GM18519 (cell line): ENCODE data around the gene ENPP3.
"Not testable (repeated sequence)": the region's sequence is repeated elsewhere in the genome, so short reads cannot be mapped to it uniquely, and the experiment has no call there.

Experiments
- ATAC-seq: cut with Tn5 transposase; IDR thresholded peaks from one replicate; pipeline ENCODE4 v1.9.1; 2021; ENCODE audit warnings: mild to moderate bottlenecking, moderate library complexity; ENCODE audit not compliant: unreplicated experiment, low FRiP score

The ENPP3 gene

DNA sequence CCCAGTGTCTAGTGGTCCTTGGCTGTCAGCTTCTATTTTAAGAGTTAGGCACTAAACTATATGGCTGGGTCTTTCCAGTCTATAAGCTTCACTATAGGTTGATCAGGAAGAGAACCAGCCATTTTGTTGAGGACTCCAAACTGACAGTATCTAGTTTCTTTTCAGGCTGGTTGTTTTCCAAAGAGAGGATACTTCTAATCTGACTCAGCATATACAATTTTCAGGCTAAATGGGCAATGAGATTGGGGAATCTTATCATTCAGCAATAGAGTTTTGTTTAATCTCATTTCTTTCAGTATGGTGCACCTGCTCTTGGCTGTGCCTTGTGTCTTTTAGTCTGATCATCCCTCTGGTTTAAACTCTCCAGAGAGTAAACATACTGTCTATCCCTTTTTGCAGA lies 94.1 kb downstream of the ENPP3 start:
- no peak for ATAC-seq

- ATAC-seq, result no peak
These were observed 96.4 kb downstream of the ENPP3 start for GRCh38 chr6:131733376-131734016.

- no peak for ATAC-seq
These were observed 99.0 kb downstream of the ENPP3 start for GRCh38 chr6:131736003-131736596.

GRCh38 chr6:131736811-131737210 lies 99.7 kb downstream of the ENPP3 start:
- ATAC-seq, result no peak

DNA sequence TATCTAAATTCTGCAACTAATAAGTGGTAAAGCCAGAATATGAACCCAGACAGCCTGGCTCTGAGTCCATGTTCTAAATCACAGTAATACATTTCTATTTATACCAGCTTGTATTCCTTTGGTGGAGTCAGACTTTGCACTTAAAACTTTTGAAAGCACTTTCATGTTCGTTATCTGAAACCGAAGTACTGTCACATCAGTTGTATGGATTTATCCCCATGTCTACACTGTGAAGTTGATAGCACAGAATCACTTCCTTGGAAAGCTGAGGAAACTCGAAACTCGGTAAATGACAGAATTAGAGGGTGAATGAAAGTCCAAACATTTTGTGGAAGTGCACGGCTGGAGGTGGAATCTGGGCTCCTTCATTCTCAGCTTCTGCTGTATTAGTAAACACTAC lies 102.0 kb downstream of the ENPP3 start:
- ATAC-seq, result no peak

DNA sequence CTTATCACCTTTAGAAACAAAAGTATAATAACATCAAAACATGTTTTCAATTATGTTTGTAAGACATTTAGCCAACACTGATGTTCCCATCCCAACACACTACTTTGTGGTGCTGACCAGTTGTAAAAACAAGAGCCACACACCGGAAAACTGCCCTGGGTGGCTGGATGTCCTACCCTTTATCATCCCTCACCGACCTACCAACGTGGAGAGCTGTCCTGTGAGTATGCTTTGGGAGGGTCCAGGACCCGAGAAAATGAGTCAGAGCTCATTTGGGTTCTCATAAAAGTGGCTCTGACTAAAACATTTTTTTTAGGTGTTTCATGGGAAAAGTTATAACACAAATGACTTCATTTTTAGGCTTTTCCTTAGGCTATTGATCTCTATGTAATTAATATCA lies 103.1 kb downstream of the ENPP3 start:
- no peak for ATAC-seq

DNA sequence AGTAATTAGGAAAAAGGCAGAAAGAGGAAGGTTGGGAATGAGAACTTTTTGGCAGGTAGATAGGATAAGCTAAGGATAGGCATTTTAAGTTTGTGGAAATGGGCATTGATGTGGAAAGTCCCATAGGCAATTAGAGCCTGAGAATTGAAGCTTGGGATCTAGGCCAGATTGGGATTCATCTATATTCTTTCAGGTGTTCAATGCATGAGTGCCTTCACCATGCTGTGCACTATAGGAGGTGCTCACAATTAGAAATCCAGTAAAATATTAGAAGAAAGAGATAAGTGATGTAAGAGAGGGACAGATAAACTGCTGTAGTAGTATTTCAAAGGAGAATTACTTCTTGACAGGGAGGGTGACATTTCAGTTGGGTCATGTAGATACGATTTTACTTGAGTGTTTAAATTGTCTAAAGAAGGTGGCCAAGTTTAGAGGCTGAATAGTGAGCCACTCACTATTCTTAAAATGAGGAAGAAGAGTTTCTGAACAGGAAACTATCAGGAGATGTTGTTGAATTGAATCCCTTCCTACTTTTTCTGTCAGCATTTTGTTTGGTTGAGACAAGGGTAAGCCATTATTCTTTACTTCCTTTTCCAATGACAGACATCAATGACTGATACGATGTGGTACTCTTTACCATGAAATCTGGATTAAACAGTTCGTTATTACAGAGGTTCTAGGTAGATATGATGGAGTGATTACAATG lies 104.7 kb downstream of the ENPP3 start:
- no peak for ATAC-seq

GRCh38 chr6:131744432-131745287 lies 107.6 kb downstream of the ENPP3 start:
- ATAC-seq, result no peak

DNA sequence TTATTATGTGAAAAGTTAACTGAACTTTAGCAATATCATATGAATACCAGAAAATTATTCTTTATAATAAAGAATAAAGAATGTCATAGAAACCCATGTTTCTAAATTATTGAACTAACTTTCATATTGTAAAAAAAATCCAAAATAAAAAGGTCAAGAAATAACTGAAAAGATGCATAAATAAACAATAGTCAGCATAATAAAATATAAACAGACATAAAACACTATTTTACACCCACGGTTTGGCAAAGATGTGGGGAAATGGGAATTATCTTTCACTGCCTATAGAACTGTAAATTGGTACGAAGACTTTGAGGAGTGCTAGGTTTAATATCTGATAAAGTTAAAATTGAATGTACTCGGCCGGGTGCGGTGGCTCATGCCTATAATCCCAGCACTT lies 108.4 kb downstream of the ENPP3 start:
- ATAC-seq, result no peak

- ATAC-seq, result no peak
These were observed 110.8 kb downstream of the ENPP3 start for GRCh38 chr6:131747821-131748353.

DNA sequence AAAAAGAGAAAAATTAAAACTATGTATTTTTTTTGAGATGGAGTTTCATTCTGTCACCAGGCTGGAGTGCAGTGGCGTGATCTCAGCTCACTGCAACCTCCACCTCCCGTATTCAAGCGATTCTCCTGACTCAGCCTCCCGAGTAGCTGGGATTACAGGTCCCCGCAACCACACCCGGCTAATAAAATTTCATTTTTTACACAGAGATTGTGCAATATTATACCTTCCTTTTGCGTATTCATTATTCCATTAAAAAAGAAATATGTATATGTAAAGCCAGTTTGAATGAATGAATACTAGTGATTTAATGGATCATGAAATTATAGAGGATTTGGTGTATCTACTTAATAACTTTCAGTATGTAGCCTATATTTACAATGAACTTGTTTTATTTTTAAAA lies 111.9 kb downstream of the ENPP3 start:
- ATAC-seq, result no peak

GRCh38 chr6:131751012-131751715 lies 114.1 kb downstream of the ENPP3 start:
- not testable (repeated sequence) for ATAC-seq

GRCh38 chr6:131754088-131754487 lies 117.0 kb downstream of the ENPP3 start:
- no peak for ATAC-seq

GRCh38 chr6:131754715-131755567 lies 117.8 kb downstream of the ENPP3 start:
- no peak for ATAC-seq

DNA sequence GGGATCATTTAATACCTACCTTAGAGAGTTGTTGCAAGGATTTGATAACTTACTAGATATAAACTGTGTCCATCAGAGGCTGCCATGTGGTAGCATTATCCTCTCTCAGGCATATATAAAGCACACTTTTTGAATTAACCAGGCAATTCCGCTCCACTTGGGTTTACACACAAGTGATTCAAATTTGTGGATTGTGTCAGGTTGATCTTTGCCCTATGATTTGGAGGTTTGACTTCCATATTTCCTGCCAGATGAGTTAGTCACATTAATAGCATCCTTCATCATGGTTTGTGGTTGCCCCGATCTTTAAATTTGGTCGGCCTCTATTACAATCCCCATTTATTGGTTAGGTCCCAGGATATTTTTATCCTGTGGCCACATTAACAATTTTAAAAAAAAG lies 118.5 kb downstream of the ENPP3 start:
- no peak for ATAC-seq

DNA sequence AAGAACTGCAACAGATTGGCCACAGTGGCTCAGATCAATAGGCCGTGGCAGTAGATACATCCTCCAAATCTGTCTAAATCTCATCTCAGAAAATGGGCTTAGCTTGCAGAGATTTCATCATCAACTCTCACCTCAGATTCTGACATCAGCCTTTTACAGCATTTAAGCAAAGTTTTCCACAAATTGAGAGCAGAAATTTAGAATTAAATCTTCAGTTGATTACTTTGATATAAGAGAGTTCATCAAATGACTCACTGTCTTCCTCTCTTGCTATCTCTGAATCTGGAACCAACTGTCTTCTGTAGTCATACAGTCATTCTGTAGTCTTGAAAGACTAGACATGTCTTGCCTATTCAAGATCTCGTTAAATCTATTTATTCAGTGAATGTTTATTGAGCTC lies 118.9 kb downstream of the ENPP3 start:
- ATAC-seq, result no peak

DNA sequence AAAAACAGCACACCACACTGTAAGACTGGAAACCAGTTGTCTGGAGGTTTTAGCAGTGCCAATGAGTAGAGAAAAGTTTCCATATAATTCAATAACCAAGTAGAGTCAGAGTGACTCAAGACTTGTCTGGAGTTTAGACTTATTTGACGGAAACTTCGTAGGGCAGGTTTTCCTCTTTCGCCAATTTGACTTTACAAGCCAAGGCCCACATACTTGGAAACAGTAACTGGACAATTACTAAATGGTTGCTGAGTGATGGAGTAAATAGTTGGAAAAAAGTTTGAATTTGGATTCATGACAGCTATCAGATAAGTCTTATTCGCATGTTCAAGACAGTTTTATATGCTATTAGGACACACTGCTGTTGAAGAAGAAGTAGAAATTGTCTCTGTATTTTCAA lies 121.8 kb downstream of the ENPP3 start:
- no peak for ATAC-seq

DNA sequence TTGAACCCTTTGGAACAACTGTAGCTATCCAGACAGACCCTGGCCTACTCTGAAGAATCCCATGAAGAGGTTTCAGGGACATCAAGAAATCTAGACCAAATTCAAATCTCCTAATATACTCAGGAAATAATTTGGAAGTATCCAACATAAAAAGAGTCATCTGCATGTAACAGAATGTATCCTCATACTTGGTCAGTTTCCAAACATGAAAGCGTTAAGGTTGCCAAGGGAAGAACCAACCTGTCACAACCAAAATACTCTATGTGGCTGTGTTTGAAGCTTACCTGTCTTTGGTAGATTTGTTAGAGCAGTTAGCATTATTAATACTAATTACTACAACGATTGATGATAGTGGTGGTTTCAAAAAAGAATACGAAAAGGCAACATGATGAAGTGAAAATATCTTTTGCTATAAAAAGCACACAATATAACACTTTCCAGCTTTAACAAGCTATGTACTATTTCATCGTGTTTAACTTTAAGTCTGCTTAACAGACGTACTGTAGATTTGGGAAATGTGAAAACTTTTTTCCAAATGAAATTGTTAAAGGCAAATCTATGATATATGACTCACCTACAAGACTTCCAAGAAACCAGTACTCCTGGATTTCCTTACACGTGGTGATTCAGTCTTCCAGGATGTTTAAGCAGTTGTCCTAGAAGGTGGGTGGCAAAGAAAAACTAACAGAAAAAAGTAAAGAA lies 124.1 kb downstream of the ENPP3 start:
- no peak for ATAC-seq

DNA sequence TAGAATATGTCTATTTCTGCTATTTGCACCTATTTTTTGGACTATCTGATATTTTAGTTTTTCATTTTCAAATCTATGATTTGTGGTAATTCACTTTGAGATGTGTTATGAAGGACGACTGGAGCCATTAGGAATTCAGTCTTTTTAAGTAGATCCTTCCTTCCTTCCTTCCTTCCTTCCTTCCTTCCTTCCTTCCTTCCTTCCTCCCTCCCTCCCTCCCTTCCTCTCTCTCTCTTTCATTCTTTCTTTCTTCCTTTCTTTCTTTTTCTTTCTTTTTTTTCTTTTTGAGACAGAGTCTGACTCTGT lies 124.6 kb downstream of the ENPP3 start:
- ATAC-seq, result no peak
